Thymus (tissue), 11 donors: ENCODE results near the gene INAFM2. TPM values are rescaled to one million over a fixed set of nuclear protein-coding genes. Genes with fewer than 3 reads are reported as not detected.
A peak's percentile ranks its signal among the peaks of the same experiment; 100 is the strongest.

ENCODE experiments used
- DNase-seq, 9 donors: peaks; one replicate each; pipeline ENCODE4 v3.0.0-alpha.2; 2013; ENCODE audit warnings: low spot score in 9 of 9, low read depth in 6 of 9, missing footprints in 1 of 9
- H3K27ac ChIP-seq, 2 donors: one replicate each; pipeline ENCODE4 v1.5.1; 2013; ENCODE audit warnings: control low read depth in 1 of 2, low read depth in 1 of 2, low read length in 1 of 2, mild to moderate bottlenecking in 1 of 2, moderate library complexity in 1 of 2
- H3K27me3 ChIP-seq, 2 donors: one replicate each; pipeline ENCODE4 v1.5.1; 2013; ENCODE audit warnings: low read length in 1 of 2; ENCODE audit not compliant: control insufficient read depth in 2 of 2, insufficient read depth in 1 of 2
- H3K36me3 ChIP-seq, 2 donors: one replicate each; pipeline ENCODE4 v1.5.1; 2013; ENCODE audit warnings: low read length in 1 of 2, mild to moderate bottlenecking in 1 of 2, moderate library complexity in 1 of 2; ENCODE audit not compliant: control insufficient read depth in 2 of 2, insufficient read depth in 2 of 2
- H3K4me1 ChIP-seq, 2 donors: one replicate each; pipeline ENCODE4 v1.5.1; 2013; ENCODE audit warnings: low read length in 2 of 2; ENCODE audit not compliant: control insufficient read depth in 2 of 2, insufficient read depth in 2 of 2
- H3K4me3 ChIP-seq, 2 donors: one replicate each; pipeline ENCODE4 v1.5.1; 2013; ENCODE audit warnings: low read length in 2 of 2, control low read depth in 1 of 2, mild to moderate bottlenecking in 1 of 2
- H3K9me3 ChIP-seq, 2 donors: one replicate each; pipeline ENCODE4 v1.5.1; 2013; ENCODE audit warnings: low read length in 1 of 2, mild to moderate bottlenecking in 1 of 2; ENCODE audit not compliant: control insufficient read depth in 2 of 2, insufficient read depth in 1 of 2
- WGBS: extraction: QIAGEN DNeasy Blood & Tissue Kit; methylation state at CpG from one replicate; pipeline ENCODE4 v1.1.7; 2013; 5-methylcytosine and 5-hydroxymethylcytosine counted together
- polyA plus RNA-seq: library from polyadenylated mRNA; stranded (reverse); fragments of 200-250 nt; gene quantifications from one replicate; pipeline ENCODE4 v1.2.3, GENCODE V29; 2013
- total RNA-seq: library from RNA; stranded (reverse); fragments of 120-200 nt; gene quantifications from one replicate; pipeline ENCODE4 v1.2.4, GENCODE V29; 2013
- donor health status: healthy.

The INAFM2 gene
- total and polyA plus RNA-seq, 2 donors, result 10.1 to 12.8 TPM

GRCh38 chr15:40316931-40317330, 6.6 kb upstream of the INAFM2 start:
- Histone ChIP-seq H3K27ac (no peak overlapping the region), H3K9me3 (no peaks in the 10 kb centered on the region), H3K4me3 (no peak overlapping the region), H3K4me1 (peaks cover 7 to 11% of the 10 kb centered on the region in 2 donors), H3K36me3 (no peaks in the 10 kb centered on the region), H3K27me3 (peaks cover 0 to 1% of the 10 kb centered on the region in 2 donors)
- 95% methylated on average over 3 of the region's 3 CpGs for WGBS
- DNase-seq, result no peak

- WGBS, result 94% methylated on average over 4 of the region's 4 CpGs
- no peak for DNase-seq
- Histone ChIP-seq H3K4me3 (no peak overlapping the region), H3K27ac (no peak overlapping the region), H3K9me3 (peaks cover 0 to 2% of the 10 kb centered on the region in 2 donors), H3K36me3 (no peaks in the 10 kb centered on the region), H3K4me1 (peaks cover 7 to 18% of the 10 kb centered on the region in 2 donors), H3K27me3 (peaks cover 0 to 5% of the 10 kb centered on the region in 2 donors)
Observed at GRCh38 chr15:40317580-40317979, 5.9 kb upstream of the INAFM2 start.

- Histone ChIP-seq H3K4me3 (no peak overlapping the region), H3K36me3 (no peaks in the 10 kb centered on the region), H3K27ac (no peak overlapping the region), H3K4me1 (peaks cover 10 to 25% of the 10 kb centered on the region in 2 donors), H3K27me3 (peaks cover 0 to 23% of the 10 kb centered on the region in 2 donors), H3K9me3 (peaks cover 0 to 9% of the 10 kb centered on the region in 2 donors)
- WGBS, result 97% methylated on average over 1 of the region's 1 CpG
- DNase-seq, result no peak
Observed at GRCh38 chr15:40320409-40320808, 3.1 kb upstream of the INAFM2 start.

GRCh38 chr15:40320931-40321371, 2.5 kb upstream of the INAFM2 start:
- Histone ChIP-seq H3K9me3 (peaks cover 0 to 9% of the 10 kb centered on the region in 2 donors), H3K27ac (no peak overlapping the region), H3K27me3 (peaks cover 0 to 23% of the 10 kb centered on the region in 2 donors), H3K36me3 (no peaks in the 10 kb centered on the region), H3K4me3 (no peak overlapping the region), H3K4me1 (peaks cover 10 to 28% of the 10 kb centered on the region in 2 donors)
- WGBS, result 3% methylated on average over 2 of the region's 2 CpGs
- DNase-seq, result peak in 2 of 9 donors; percentile 56 to 80

- 66% methylated on average over 26 of the region's 26 CpGs for WGBS
- peaks cover 0 to 3% of the 10 kb centered on the region in 2 donors for H3K36me3 ChIP-seq
- H3K9me3 ChIP-seq, result peaks cover 0 to 9% of the 10 kb centered on the region in 2 donors
- H3K27ac ChIP-seq, result peak overlapping the region; percentile 37 to 38
- no peak for DNase-seq
- H3K4me3 ChIP-seq, result peak overlapping the region; percentile 34 to 84
- peaks cover 0 to 23% of the 10 kb centered on the region in 2 donors for H3K27me3 ChIP-seq
- H3K4me1 ChIP-seq, result peaks cover 13 to 43% of the 10 kb centered on the region in 2 donors
Observed at GRCh38 chr15:40322531-40323238, 807 bp upstream of the INAFM2 start.

- Histone ChIP-seq H3K27ac (no peak overlapping the region), H3K4me3 (peak overlapping the region; percentile 46 to 84), H3K27me3 (peaks cover 0 to 23% of the 10 kb centered on the region in 2 donors), H3K36me3 (peaks cover 0 to 3% of the 10 kb centered on the region in 2 donors), H3K9me3 (peaks cover 0 to 9% of the 10 kb centered on the region in 2 donors), H3K4me1 (peaks cover 18 to 56% of the 10 kb centered on the region in 2 donors)
- 1% methylated on average over 101 of the region's 101 CpGs for WGBS
- peak in 1 of 9 donors; percentile 37 for DNase-seq
Observed at GRCh38 chr15:40323953-40324937, 753 bp downstream of the INAFM2 start.

- Histone ChIP-seq H3K9me3 (peaks cover 0 to 9% of the 10 kb centered on the region in 2 donors), H3K27ac (no peak overlapping the region), H3K4me3 (peak overlapping the region in 1 of 2 donors; percentile 1), H3K27me3 (peaks cover 0 to 23% of the 10 kb centered on the region in 2 donors), H3K36me3 (peaks cover 0 to 3% of the 10 kb centered on the region in 2 donors), H3K4me1 (peaks cover 18 to 64% of the 10 kb centered on the region in 2 donors)
- 83% methylated on average over 2 of the region's 2 CpGs for WGBS
- no peak for DNase-seq
Observed at GRCh38 chr15:40325188-40325587, 1.7 kb downstream of the INAFM2 start.

GRCh38 chr15:40325700-40326099, 2.2 kb downstream of the INAFM2 start:
- WGBS, result 94% methylated on average over 2 of the region's 2 CpGs
- Histone ChIP-seq H3K4me3 (no peak overlapping the region), H3K36me3 (peaks cover 0 to 3% of the 10 kb centered on the region in 2 donors), H3K27ac (no peak overlapping the region), H3K4me1 (peaks cover 18 to 69% of the 10 kb centered on the region in 2 donors), H3K27me3 (peaks cover 0 to 23% of the 10 kb centered on the region in 2 donors), H3K9me3 (peaks cover 0 to 9% of the 10 kb centered on the region in 2 donors)
- no peak for DNase-seq
